H9 (cell line): Measurements from ENCODE around the gene PLA2G2F. TPM values are rescaled to one million over a fixed set of nuclear protein-coding genes. Genes with fewer than 3 reads are reported as not detected.

Experiments
- DNase-seq: peaks from one replicate; pipeline ENCODE4 v3.0.0-alpha.2; 2017
- H2AFZ ChIP-seq: one replicate; pipeline ENCODE4 v1.6.1; 2013; ENCODE audit warnings: mild to moderate bottlenecking, low read length, control low read depth, moderate library complexity
- H2AK5ac ChIP-seq: 2 replicates; pipeline ENCODE4 v1.6.1; 2013; ENCODE audit warnings: low read length, control low read depth, mixed read lengths; ENCODE audit not compliant: insufficient read length
- H2BK120ac ChIP-seq: one replicate; pipeline ENCODE4 v1.6.1; 2013; ENCODE audit warnings: low read depth, mild to moderate bottlenecking, low read length, control low read depth, inconsistent platforms; ENCODE audit not compliant: poor library complexity, severe bottlenecking
- H2BK12ac ChIP-seq: 2 replicates; pipeline ENCODE4 v1.6.1; 2013; ENCODE audit warnings: low read length, control low read depth, mixed read lengths, low read depth; ENCODE audit not compliant: insufficient read length
- H2BK15ac ChIP-seq: 2 replicates; pipeline ENCODE4 v1.6.1; 2013; ENCODE audit warnings: low read depth, low read length, control low read depth
- H2BK20ac ChIP-seq: one replicate; pipeline ENCODE4 v1.6.1; 2013; ENCODE audit warnings: low read depth, mild to moderate bottlenecking, low read length, control low read depth, inconsistent platforms; ENCODE audit not compliant: poor library complexity, severe bottlenecking
- H2BK5ac ChIP-seq: 2 replicates; pipeline ENCODE4 v1.6.1; 2013; ENCODE audit warnings: low read length, control low read depth, mixed read lengths; ENCODE audit not compliant: insufficient read length
- H3K14ac ChIP-seq: 2 replicates; pipeline ENCODE4 v1.6.1; 2013; ENCODE audit warnings: low read length, control low read depth; ENCODE audit not compliant: insufficient read depth
- H3K18ac ChIP-seq: 2 replicates; pipeline ENCODE4 v1.6.1; 2013; ENCODE audit warnings: low read depth, mild to moderate bottlenecking, mixed read lengths, low read length, control low read depth; ENCODE audit not compliant: insufficient read length
- H3K23ac ChIP-seq: 2 replicates; pipeline ENCODE4 v1.6.1; 2013; ENCODE audit warnings: low read length, control low read depth, mixed read lengths, low read depth; ENCODE audit not compliant: insufficient read length
- H3K23me2 ChIP-seq: 2 replicates; pipeline ENCODE4 v1.6.1; 2013; ENCODE audit warnings: low read depth, mild to moderate bottlenecking, mixed read lengths, low read length, control low read depth; ENCODE audit not compliant: insufficient read length, poor library complexity, severe bottlenecking
- H3K27ac ChIP-seq: 2 replicates; pipeline ENCODE4 v1.5.1; 2013; ENCODE audit warnings: low read length, control low read depth, mixed read lengths, low read depth; ENCODE audit not compliant: insufficient read length
- H3K27me3 ChIP-seq: 2 replicates; pipeline ENCODE4 v1.6.1; 2013; ENCODE audit warnings: low read length, control low read depth, inconsistent platforms; ENCODE audit not compliant: insufficient read depth
- H3K4ac ChIP-seq: 2 replicates; pipeline ENCODE4 v1.6.1; 2013; ENCODE audit warnings: low read depth, mild to moderate bottlenecking, control low read depth, inconsistent platforms, low read length, moderate library complexity
- H3K4me1 ChIP-seq: 2 replicates; pipeline ENCODE4 v1.6.1; 2013; ENCODE audit warnings: low read length, control low read depth, inconsistent platforms; ENCODE audit not compliant: insufficient read depth
- H3K4me2 ChIP-seq: 2 replicates; pipeline ENCODE4 v1.6.1; 2013; ENCODE audit warnings: low read length, control low read depth, mixed read lengths; ENCODE audit not compliant: insufficient read length, insufficient read depth
- H3K56ac ChIP-seq: 2 replicates; pipeline ENCODE4 v1.6.1; 2013; ENCODE audit warnings: low read depth, mild to moderate bottlenecking, mixed read lengths, low read length, control low read depth; ENCODE audit not compliant: insufficient read length
- H3K79me1 ChIP-seq: 2 replicates; pipeline ENCODE4 v1.6.1; 2013; ENCODE audit warnings: low read depth, mild to moderate bottlenecking, moderate library complexity, low read length, control low read depth, inconsistent platforms; ENCODE audit not compliant: insufficient read depth, poor library complexity, severe bottlenecking
- H3K79me2 ChIP-seq: 2 replicates; pipeline ENCODE4 v1.6.1; 2013; ENCODE audit warnings: low read length, control low read depth, inconsistent platforms; ENCODE audit not compliant: insufficient read depth
- H3K9ac ChIP-seq: 2 replicates; pipeline ENCODE4 v1.6.1; 2013; ENCODE audit warnings: low read length, control low read depth, mixed read lengths; ENCODE audit not compliant: insufficient read length; ENCODE audit errors: extremely low read depth
- H3K9me3 ChIP-seq: one replicate; pipeline ENCODE4 v1.6.1; 2013; ENCODE audit warnings: low read depth, low read length, inconsistent platforms; ENCODE audit not compliant: control insufficient read depth
- H3T11ph ChIP-seq: one replicate; pipeline ENCODE4 v1.6.1; 2013; ENCODE audit warnings: mild to moderate bottlenecking, low read length, control low read depth, inconsistent platforms
- H4K20me1 ChIP-seq: one replicate; pipeline ENCODE4 v1.6.1; 2013; ENCODE audit not compliant: control insufficient read depth, insufficient read length, insufficient read depth
- H4K5ac ChIP-seq: 2 replicates; pipeline ENCODE4 v1.6.1; 2013; ENCODE audit warnings: low read depth, mild to moderate bottlenecking, mixed read lengths, low read length, control low read depth; ENCODE audit not compliant: insufficient read length
- H4K8ac ChIP-seq: replicated peaks from 2 replicates; pipeline ENCODE4 v1.6.1; 2013; ENCODE audit warnings: low read length, control low read depth, mixed read lengths, low read depth; ENCODE audit not compliant: insufficient read length
- H4K91ac ChIP-seq: 2 replicates; pipeline ENCODE4 v1.6.1; 2013; ENCODE audit warnings: low read depth, mild to moderate bottlenecking, moderate library complexity, mixed read lengths, low read length, control low read depth; ENCODE audit not compliant: insufficient read length
- H3K27ac Mint-ChIP-seq, 3 experiments: 2 replicates in 2 of 3; 3 replicates in 1 of 3; pipeline ENCODE4 v1.8.0; 2020 to 2021; ENCODE audit warnings: mixed read lengths in 3 of 3, mild to moderate bottlenecking in 1 of 3, moderate library complexity in 1 of 3
- H3K27me3 Mint-ChIP-seq: 2 replicates; pipeline ENCODE4 v1.8.0; 2021; ENCODE audit warnings: low read depth, mild to moderate bottlenecking, moderate library complexity, mixed read lengths
- H3K36me3 Mint-ChIP-seq, 3 experiments: 2 replicates in 2 of 3; 3 replicates in 1 of 3; pipeline ENCODE4 v1.8.0; 2020 to 2021; ENCODE audit warnings: low read depth in 3 of 3, mixed read lengths in 3 of 3; ENCODE audit not compliant: insufficient read depth in 1 of 3
- H3K4me1 Mint-ChIP-seq, 2 experiments: 2 replicates each; pipeline ENCODE4 v1.8.0; 2020; ENCODE audit warnings: mixed read lengths in 2 of 2
- H3K4me3 Mint-ChIP-seq, 2 experiments: 2 replicates in 1 of 2; 3 replicates in 1 of 2; pipeline ENCODE4 v1.8.0; 2020 to 2021; ENCODE audit warnings: mild to moderate bottlenecking in 2 of 2, mixed read lengths in 2 of 2, moderate library complexity in 1 of 2
- H3K9me3 Mint-ChIP-seq, 2 experiments: 2 replicates in 1 of 2; 3 replicates in 1 of 2; pipeline ENCODE4 v1.8.0; 2020; ENCODE audit warnings: mild to moderate bottlenecking in 2 of 2, mixed read lengths in 2 of 2, moderate library complexity in 1 of 2
- CTCF ChIP-seq: fragments of 200-600 bp; sonication (generic); conservative IDR thresholded peaks from 3 replicates; pipeline ENCODE4 v1.8.0; 2021; ENCODE audit warnings: antibody characterized with exemption, mild to moderate bottlenecking
- WGBS: extraction: QIAGEN DNeasy Blood & Tissue Kit; methylation state at CpG from one replicate; pipeline ENCODE4 v1.1.7; 2013; ENCODE audit warnings: missing lambda C conversion rate, low lambda C conversion rate, mixed read lengths; ENCODE audit not compliant: insufficient read length; ENCODE audit errors: extremely low coverage; 5-methylcytosine and 5-hydroxymethylcytosine counted together
- total RNA-seq: library from RNA; stranded (reverse); gene quantifications from 2 replicates; pipeline ENCODE4 v1.2.1, GENCODE V29; 2021

Gene PLA2G2F
- total RNA-seq, 1 experiment from 2014 or later = not detected

- Mint-ChIP-seq H3K27ac (peak overlapping the region in 1 of 3 experiments; percentile 65; a peak in 1 of 7 replicates), H3K4me1 (peaks cover 0 to 2% of the 10 kb centered on the region in 2 experiments; a peak in 2 of 4 replicates), H3K36me3 (no peaks in the 10 kb centered on the region), H3K27me3 (peaks cover 11% of the 10 kb centered on the region), H3K9me3 (no peaks in the 10 kb centered on the region), H3K4me3 (no peak overlapping the region; a peak in 1 of 5 replicates)
- no peak overlapping the region for H3K56ac ChIP-seq
- no peak overlapping the region for H2AK5ac ChIP-seq
- H3K27ac ChIP-seq = no peak overlapping the region
- no peak overlapping the region for H2AFZ ChIP-seq
- H3K27me3 ChIP-seq = no peaks in the 10 kb centered on the region
- no peak overlapping the region for H2BK20ac ChIP-seq
- no peaks in the 10 kb centered on the region for H3K79me2 ChIP-seq
- H4K5ac ChIP-seq = no peak overlapping the region
- H3K14ac ChIP-seq = no peak overlapping the region
- H3K18ac ChIP-seq = no peak overlapping the region
- H3K79me1 ChIP-seq = no peaks in the 10 kb centered on the region
- DNase-seq = no peak
- H4K8ac ChIP-seq = no peak overlapping the region
- H3K23ac ChIP-seq = no peak overlapping the region
- no peaks in the 10 kb centered on the region for H3K4me1 ChIP-seq
- no peak overlapping the region for H3K4ac ChIP-seq
- H4K20me1 ChIP-seq = no peaks in the 10 kb centered on the region
- no peak for TF ChIP-seq CTCF
- H3K4me2 ChIP-seq = no peak overlapping the region
- no peak overlapping the region for H2BK12ac ChIP-seq
- H4K91ac ChIP-seq = no peak overlapping the region
- no peak overlapping the region for H3T11ph ChIP-seq
- no CpG with 5 or more reads among the region's 12 CpGs for WGBS
- H2BK15ac ChIP-seq = no peak overlapping the region
- no peak overlapping the region for H3K9ac ChIP-seq
- no peaks in the 10 kb centered on the region for H3K23me2 ChIP-seq
- no peak overlapping the region for H2BK5ac ChIP-seq
- no peak overlapping the region for H2BK120ac ChIP-seq
- no peaks in the 10 kb centered on the region for H3K9me3 ChIP-seq
Observed at GRCh38 chr1:20172033-20172590, 33.0 kb downstream of the PLA2G2F start.
